WTC11 (cell line): Measurements from ENCODE around the gene KCNJ6.

Source experiments
- ATF2 ChIP-seq: sonication (generic); formaldehyde crosslinking; IDR thresholded peaks from 2 replicates; pipeline ENCODE4 v1.8.1; 2022; ENCODE audit warnings: low read depth, missing genetic modification reagents, borderline replicate concordance
- MYBL2 ChIP-seq: sonication (generic); formaldehyde crosslinking; IDR thresholded peaks from 2 replicates; pipeline ENCODE4 v1.8.1; 2023; ENCODE audit warnings: mild to moderate bottlenecking, moderate library complexity, missing genetic modification reagents

DNA sequence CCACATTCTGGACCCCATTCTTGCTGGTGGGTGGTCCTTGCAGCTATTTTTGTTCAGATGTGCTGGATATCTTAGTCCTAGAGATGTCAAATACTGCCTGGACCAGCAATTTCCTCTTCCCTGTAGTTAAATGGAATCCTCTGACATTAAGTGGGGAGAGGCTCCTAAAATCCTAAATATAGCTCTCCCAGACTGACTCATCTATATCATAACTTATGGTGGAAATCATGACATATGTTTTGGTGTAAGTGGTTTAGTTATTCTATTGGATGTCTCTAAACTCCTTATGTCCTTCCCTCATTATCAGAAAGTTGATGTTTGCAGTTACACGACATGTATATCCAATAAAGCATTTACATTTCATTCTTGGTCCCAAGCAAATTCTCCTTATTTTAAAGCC, 73.1 kb downstream of the KCNJ6 start:
- TF ChIP-seq ATF2 (CRISPR knock-in tag) (no peak), MYBL2 (CRISPR knock-in tag) (no peak)
